Midbrain (tissue), 1 donor: ENCODE data around the gene GUSB.
"Not testable (repeated sequence)": the region's sequence is repeated elsewhere in the genome, so short reads cannot be mapped to it uniquely, and the experiment has no call there.

Experiments
- DNase-seq: peaks from one replicate; lab custom pipeline; 2025; lab: John Stamatoyannopoulos, UW

Gene GUSB

DNA sequence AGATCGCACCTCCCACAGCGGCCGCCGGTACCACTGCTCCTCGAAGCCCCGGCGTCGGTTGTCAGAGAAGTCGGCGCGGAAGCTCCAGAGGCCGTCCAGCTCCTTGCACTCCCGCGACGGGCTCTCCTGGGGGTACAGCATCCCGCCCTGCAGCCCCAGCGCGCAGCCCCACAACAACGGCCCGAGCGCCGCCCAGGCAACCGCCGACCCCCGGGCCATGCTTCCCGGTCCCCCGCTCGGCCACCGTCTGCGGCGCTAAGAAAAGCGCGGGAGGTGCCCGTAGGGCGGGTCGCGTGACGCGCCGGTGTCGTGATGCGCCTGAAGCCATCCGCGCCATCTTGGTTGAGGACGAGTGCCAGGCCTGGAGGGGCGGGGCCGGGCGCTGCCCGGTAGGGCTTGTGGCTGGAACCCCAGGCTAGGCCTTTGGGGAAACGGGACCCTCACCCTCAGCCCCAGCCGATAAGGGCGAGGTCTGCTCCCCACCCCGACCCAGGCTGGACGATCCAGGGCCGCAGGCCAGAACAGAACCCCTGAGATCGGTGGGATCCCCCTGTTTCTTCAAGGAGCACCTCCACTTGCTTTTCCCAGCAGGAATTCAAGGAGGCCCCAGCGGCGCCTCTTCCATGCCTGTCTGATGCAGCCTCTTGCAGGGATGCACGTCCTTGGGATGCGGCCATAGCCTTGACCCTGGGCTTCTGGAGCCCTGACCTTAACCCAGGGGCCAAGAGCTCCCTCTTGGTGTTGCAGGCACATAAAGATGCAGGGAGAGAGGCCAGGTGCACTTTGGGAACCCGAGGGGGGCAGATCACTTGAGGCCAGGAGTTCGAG, at the start of gene GUSB:
GUSB (minus strand) TSS at position 249 of the 828 bp plus-strand sequence; CDS start at position 219, 30 bp downstream.
- peak; percentile 93 for DNase-seq

DNA sequence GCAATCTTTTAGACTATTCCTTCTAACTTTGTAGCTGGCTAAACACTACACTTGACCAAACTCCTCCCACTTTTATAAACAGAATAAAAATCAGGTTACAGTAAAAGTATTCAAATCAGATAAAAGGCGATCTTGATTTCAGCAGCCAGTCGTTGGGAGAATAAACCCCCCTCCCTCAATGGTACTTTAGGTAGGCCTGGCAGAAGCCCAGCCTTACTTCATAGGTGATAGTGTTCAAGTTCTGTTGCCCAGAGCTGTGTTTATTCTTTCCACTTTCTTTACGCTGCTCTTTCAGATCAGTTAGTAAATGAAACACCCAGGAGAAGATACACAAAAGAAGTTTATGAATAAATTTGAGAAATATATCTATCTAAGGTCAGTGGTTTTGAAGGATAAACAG, 46.3 kb upstream of the GUSB start:
- not testable (repeated sequence) for DNase-seq

- no peak for DNase-seq
These were observed 34.1 kb upstream of the GUSB start for GRCh38 chr7:66016131-66016461.

GRCh38 chr7:66015440-66016130, 33.6 kb upstream of the GUSB start:
- DNase-seq, result no peak

GRCh38 chr7:66013938-66014337, 31.9 kb upstream of the GUSB start:
- peak; percentile 3 for DNase-seq

DNA sequence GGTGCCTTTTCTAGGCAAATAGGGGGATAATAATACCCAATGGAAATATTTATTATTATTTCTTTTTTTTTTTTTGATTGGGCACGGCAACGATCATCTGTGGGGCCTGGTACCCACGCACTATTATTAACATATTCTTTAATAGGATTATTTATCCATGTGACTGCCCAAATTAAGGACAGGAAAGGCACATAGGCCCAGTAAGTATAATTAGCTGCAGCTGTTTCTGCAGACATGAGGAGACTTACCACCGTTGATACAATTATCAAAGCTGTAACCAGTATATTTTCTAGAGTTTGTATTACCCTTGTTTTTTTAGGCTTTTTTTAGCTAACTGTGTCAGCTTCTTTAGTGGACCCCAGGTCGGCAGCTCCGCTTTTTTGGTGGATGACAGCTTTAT, 25.2 kb upstream of the GUSB start:
- DNase-seq, result no peak

- DNase-seq, result not testable (repeated sequence)
These were observed 23.2 kb upstream of the GUSB start for GRCh38 chr7:66005115-66005671.

- not testable (repeated sequence) for DNase-seq
These were observed 18.9 kb upstream of the GUSB start for GRCh38 chr7:66000823-66001417.

DNA sequence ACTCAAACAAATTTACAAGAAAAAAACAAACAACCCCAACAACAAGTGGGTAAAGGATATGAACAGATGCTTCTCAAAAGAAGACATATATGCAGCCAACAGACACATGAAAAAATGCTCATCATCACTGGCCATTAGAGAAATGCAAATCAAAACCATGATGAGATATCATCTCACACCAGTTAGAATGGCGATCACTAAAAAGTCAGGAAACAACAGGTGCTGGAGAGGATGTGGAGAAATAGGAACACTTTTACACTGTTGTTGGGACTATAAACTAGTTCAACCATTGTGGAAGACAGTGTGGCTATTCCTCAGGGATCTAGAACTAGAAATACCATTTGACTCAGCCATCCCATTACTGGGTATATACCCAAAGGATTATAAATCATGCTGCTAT, 13.0 kb upstream of the GUSB start:
- DNase-seq, result not testable (repeated sequence)

- no peak for DNase-seq
These were observed 10.5 kb upstream of the GUSB start for GRCh38 chr7:65992526-65992925.

DNA sequence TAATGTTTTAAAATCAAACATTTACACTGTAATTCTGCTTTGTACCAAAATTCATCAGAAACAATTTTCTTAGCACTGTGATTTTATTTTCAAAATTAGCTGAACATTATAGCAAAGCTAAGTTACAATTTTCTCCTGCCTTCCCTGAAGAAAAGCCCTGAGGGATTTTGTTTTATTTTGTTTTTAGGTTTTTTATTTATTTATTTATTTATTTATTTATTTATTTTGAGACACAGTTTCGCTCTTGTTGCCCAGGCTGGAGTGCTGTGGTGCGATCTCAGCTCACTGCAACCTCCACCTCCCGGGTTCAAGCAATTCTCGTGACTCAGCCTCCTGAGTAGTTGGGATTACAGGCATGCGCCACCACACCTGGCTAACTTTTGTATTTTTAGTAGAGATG, 9.8 kb upstream of the GUSB start:
- DNase-seq, result not testable (repeated sequence)

DNA sequence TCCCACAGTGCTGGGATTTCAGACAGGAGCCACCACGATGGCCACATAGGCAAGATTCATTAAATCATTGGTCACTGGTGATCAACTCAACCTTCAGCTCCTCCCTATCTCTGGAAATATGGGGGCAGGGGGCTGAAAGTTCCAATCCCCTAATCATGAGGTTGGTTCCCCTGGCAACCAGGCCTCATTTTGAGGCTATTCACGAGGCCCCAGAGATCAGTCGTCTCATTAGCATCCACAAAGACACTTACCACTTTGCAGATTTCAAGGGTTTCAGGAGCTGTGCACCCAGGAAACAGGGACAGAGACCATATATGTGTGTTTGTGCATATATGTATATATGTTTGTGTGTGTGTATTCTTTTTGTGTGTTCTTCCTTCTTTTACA, 7.7 kb upstream of the GUSB start:
- no peak for DNase-seq

GRCh38 chr7:65988503-65988902, 6.5 kb upstream of the GUSB start:
- DNase-seq, result not testable (repeated sequence)

DNA sequence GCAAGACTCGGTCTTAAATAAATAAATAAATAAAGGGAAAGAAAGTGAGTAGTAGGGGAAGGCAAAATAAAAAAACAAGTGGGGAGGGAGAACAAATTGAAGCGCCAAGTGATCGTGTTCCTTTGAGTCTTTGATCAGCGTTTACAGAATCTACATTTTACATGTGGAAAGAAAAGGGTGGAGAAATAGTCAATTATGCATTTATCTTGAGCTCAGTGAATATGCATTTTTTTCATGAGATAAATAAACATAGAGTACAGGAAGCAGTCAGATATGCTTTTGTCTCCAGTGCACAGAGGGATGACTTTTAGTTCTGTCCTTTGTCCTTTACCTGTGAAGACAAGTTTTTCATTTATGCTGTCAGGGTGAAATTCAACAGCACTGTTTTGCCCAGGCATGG, 6.1 kb upstream of the GUSB start:
- DNase-seq, result no peak

GRCh38 chr7:65983965-65984658, 2.1 kb upstream of the GUSB start:
- no peak for DNase-seq

GRCh38 chr7:65980478-65981250, 1.3 kb downstream of the GUSB start:
- no peak for DNase-seq

GRCh38 chr7:65979583-65980477, 2.2 kb downstream of the GUSB start:
- no peak for DNase-seq

DNA sequence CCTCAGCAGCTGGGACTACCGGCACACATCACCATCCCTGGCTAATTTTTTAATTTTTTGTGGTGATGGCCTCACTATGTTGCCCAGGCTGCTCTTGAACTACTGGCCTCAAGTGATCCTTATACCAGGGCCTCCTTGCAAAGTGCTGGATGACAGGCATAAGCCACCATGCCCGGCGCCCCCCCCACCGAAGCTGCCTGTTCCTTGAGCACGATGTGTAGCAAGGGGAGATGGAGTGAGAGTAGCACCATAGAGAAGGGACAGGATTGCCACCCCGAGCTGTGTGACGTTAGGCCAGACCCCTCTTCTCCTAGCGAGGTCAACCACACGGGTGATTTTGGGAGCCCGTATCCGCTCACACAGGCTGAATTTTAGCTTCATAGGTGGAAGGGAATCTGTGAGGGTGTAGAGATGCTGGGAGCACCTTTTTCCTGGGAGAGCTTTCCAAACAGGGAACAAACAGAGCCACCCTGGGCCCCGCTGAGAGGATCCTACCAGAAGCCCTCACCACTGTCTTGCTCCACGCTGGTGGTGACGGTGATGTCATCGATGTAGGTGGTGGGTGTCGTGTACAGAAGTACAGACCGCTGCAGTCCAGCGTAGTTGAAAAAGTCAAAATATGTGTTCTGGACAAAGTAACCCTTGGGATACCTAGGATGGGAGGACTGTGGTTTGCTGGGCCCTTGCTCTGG, 3.0 kb downstream of the GUSB start:
- no peak for DNase-seq

DNA sequence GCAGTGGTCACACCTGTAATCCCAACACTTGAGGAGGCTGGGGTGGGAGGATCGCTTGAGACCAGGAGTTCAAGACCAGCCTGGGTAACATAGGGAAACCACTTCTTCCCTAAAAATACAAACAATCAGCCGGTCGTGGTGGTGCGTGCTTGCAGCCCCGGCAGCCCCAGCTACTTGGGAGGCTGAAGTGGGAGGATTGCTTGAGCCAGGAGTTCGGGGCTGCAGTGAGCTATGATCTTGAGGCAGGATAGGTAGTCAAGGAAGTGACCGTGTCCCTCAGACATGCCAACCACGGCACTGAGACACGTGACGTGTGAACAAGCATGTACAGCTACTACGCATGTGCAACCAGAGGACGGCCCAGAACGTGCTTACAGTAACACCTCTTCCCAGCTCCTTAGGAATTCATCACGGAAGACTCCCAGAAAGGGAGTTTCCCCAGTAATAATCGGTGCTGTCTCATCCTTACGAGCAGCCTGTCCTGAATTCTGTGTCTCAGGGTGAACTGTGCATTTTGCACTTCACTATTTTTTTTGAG, 5.3 kb downstream of the GUSB start:
- DNase-seq, result no peak
